Vagina (tissue), 2 donors: ENCODE data around the gene ANP32B. TPM values are rescaled to one million over a fixed set of nuclear protein-coding genes. Genes with fewer than 3 reads are reported as not detected.
A peak's percentile ranks its signal among the peaks of the same experiment; 100 is the strongest.

ENCODE experiments used
- DNase-seq, 2 donors: peaks; one replicate each; pipeline ENCODE4 v3.0.0-alpha.2; 2017; ENCODE audit errors: extremely low spot score in 2 of 2
- H3K27ac ChIP-seq: fragments of 200-600 bp; sonication (generic); one replicate; pipeline ENCODE4 v1.5.1; 2019
- H3K27me3 ChIP-seq: fragments of 200-600 bp; sonication (generic); one replicate; pipeline ENCODE4 v1.5.1; 2019
- H3K36me3 ChIP-seq, 2 donors: fragments of 200-600 bp; sonication (generic); one replicate each; pipeline ENCODE4 v1.5.1; 2017 to 2019
- H3K4me1 ChIP-seq: fragments of 200-600 bp; sonication (generic); one replicate; pipeline ENCODE4 v1.5.1; 2019
- H3K4me3 ChIP-seq, 2 donors: fragments of 200-600 bp; sonication (generic); 1 replicate in 1 of 2; 2 replicates in 1 of 2; pipeline ENCODE4 v1.5.1; 2016 to 2019
- H3K9me3 ChIP-seq: fragments of 200-600 bp; sonication (generic); one replicate; pipeline ENCODE4 v1.5.1; 2019
- POLR2A ChIP-seq, 2 donors: fragments of 450-650 bp; IDR thresholded peaks; one replicate each; pipeline ENCODE4 v1.6.1; 2017; ENCODE audit warnings: antibody characterized with exemption in 2 of 2, mild to moderate bottlenecking in 2 of 2, moderate library complexity in 2 of 2
- POLR2AphosphoS5 ChIP-seq, 2 donors: sonication (generic); formaldehyde crosslinking; IDR thresholded peaks; one replicate each; pipeline ENCODE4 v1.9.0; 2017; ENCODE audit warnings: antibody characterized with exemption in 2 of 2, mild to moderate bottlenecking in 2 of 2, low read depth in 1 of 2; ENCODE audit not compliant: insufficient read depth in 1 of 2
- intact Hi-C: fragments of 100-400 bp; cut with DNase I; formaldehyde crosslinking; loops from one replicate; pipeline ENCODE4 v1.15.1; 2023
- total RNA-seq: library from RNA; depleted of rRNA; stranded (reverse); fragments of >200 nt; gene quantifications from one replicate; pipeline ENCODE4 v1.2.3, GENCODE V29; 2016
- TF ChIP-seq, protein P1 (sequence below), 3 experiments: fragments of 450-650 bp in 2 of 3; fragments of 200-600 bp in 1 of 3; sonication (generic) in 1 of 3; IDR thresholded peaks; one replicate each; pipeline ENCODE4 v1.5.1; 2017 to 2019; ENCODE audit warnings: antibody characterized with exemption in 3 of 3, mild to moderate bottlenecking in 2 of 3, moderate library complexity in 2 of 3

ANP32B gene
- total RNA-seq, 1 donor from 2014 or later: 75.1 TPM

GRCh38 chr9:97981846-97982682 is 1.1 kb upstream of the ANP32B start:
- no peak for DNase-seq
- Histone ChIP-seq H3K9me3 (no peaks in the 10 kb centered on the region), H3K27me3 (no peaks in the 10 kb centered on the region), H3K27ac (peak overlapping the region; percentile 100), H3K36me3 (no peaks in the 10 kb centered on the region), H3K4me3 (peak overlapping the region; percentile 96 to 98), H3K4me1 (peaks cover 50% of the 10 kb centered on the region)
- intact Hi-C loops: loop anchor here (5.0 to 10.0 kb wide), 2 partner anchors 57 to 75 kb away; partner anchors contain the start of genes NANS and TRMO
- TF ChIP-seq, protein P1, sequence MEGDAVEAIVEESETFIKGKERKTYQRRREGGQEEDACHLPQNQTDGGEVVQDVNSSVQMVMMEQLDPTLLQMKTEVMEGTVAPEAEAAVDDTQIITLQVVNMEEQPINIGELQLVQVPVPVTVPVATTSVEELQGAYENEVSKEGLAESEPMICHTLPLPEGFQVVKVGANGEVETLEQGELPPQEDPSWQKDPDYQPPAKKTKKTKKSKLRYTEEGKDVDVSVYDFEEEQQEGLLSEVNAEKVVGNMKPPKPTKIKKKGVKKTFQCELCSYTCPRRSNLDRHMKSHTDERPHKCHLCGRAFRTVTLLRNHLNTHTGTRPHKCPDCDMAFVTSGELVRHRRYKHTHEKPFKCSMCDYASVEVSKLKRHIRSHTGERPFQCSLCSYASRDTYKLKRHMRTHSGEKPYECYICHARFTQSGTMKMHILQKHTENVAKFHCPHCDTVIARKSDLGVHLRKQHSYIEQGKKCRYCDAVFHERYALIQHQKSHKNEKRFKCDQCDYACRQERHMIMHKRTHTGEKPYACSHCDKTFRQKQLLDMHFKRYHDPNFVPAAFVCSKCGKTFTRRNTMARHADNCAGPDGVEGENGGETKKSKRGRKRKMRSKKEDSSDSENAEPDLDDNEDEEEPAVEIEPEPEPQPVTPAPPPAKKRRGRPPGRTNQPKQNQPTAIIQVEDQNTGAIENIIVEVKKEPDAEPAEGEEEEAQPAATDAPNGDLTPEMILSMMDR (IDR thresholded peaks at IDR 0.05): no peak
- no peak for TF ChIP-seq POLR2A (IDR thresholded peaks at IDR 0.05)
- no peak for TF ChIP-seq POLR2AphosphoS5 (IDR thresholded peaks at IDR 0.05; ENCODE audit: insufficient read depth in 1 of 2, low read depth in 1 of 2)

- no peaks in the 10 kb centered on the region for H3K27me3 ChIP-seq
- peak overlapping the region; percentile 96 to 98 for H3K4me3 ChIP-seq
- H3K4me1 ChIP-seq: peaks cover 65% of the 10 kb centered on the region
- no peaks in the 10 kb centered on the region for H3K36me3 ChIP-seq
- intact Hi-C loops: loop anchor here (5.0 to 10.0 kb wide), 2 partner anchors 59 to 74 kb away; partner anchors contain the start of genes NANS and TRMO
- TF ChIP-seq POLR2AphosphoS5 (IDR thresholded peaks at IDR 0.05; ENCODE audit: insufficient read depth in 1 of 2, low read depth in 1 of 2): peak in 1 of 2 donors; percentile 9
- TF ChIP-seq, protein P1 (IDR thresholded peaks at IDR 0.05): no peak
- peak in 1 of 2 donors; percentile 20 for TF ChIP-seq POLR2A (IDR thresholded peaks at IDR 0.05)
- no peak for DNase-seq
- no peaks in the 10 kb centered on the region for H3K9me3 ChIP-seq
- peak overlapping the region; percentile 100 for H3K27ac ChIP-seq
These were observed 547 bp downstream of the ANP32B start for GRCh38 chr9:97983589-97984187.

DNA sequence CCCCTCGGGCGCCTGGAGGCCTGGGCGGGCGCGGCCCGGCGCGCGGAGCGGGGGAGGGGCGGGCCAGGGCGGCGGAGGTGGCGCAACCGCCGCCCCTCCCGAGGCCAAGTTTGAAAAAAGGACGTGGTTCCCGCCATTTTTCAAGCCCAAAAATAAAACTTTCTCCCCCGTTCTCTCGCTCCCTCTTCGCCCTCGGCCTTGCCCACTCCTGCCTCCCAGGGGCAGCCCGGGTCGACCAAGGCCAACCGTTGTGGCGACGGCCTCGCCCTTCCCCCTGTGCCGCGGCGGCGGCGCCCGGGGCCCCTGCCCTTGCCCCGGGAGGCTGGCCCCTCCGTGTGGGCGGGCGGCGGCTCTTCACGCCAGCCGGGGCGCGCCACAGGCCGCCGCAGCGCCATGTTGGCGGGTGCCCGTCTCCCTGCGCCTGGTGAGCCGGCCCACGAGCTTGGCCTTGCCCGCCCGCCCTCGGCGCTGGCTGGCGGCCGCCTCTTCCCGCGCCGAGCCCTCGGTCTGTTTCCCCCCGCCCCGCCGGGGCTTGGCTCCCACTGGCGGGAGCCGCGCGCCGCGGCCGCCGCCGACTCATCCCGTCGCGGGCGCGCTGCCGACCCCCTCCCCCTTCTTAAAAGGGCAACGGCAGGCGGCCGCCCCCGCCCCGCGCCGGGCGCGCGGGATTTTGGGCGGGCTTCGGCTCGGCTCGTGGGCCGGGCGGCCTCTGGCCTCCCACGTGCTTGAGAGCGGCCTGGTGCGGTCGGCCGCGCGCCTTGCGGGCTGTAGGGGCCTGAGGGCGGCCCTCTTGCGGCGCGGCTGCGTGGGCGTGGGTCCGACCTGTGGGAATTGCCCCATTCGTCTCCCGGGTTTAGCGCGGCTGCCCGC is 1.3 kb downstream of the ANP32B start:
- intact Hi-C loops: loop anchor here (5.0 to 10.0 kb wide), 2 partner anchors 60 to 73 kb away; partner anchors contain the start of genes NANS and TRMO
- Histone ChIP-seq H3K9me3 (no peaks in the 10 kb centered on the region), H3K36me3 (no peaks in the 10 kb centered on the region), H3K4me3 (peak overlapping the region; percentile 96 to 98), H3K27me3 (no peaks in the 10 kb centered on the region), H3K4me1 (peaks cover 72% of the 10 kb centered on the region), H3K27ac (peak overlapping the region; percentile 100)
- TF ChIP-seq, protein P1 (IDR thresholded peaks at IDR 0.05): no peak
- peak in 1 of 2 donors; percentile 39 for TF ChIP-seq POLR2AphosphoS5 (IDR thresholded peaks at IDR 0.05; ENCODE audit: insufficient read depth in 1 of 2, low read depth in 1 of 2)
- TF ChIP-seq POLR2A (IDR thresholded peaks at IDR 0.05): peak in 1 of 2 donors; percentile 71
- no peak for DNase-seq

- peak overlapping the region; percentile 96 to 98 for H3K4me3 ChIP-seq
- H3K27ac ChIP-seq: peak overlapping the region; percentile 100
- H3K4me1 ChIP-seq: peaks cover 73% of the 10 kb centered on the region
- peak; percentile 6 to 59 for TF ChIP-seq POLR2AphosphoS5 (IDR thresholded peaks at IDR 0.05; ENCODE audit: insufficient read depth in 1 of 2, low read depth in 1 of 2)
- TF ChIP-seq, protein P1 (IDR thresholded peaks at IDR 0.05): no peak
- no peaks in the 10 kb centered on the region for H3K36me3 ChIP-seq
- H3K9me3 ChIP-seq: no peaks in the 10 kb centered on the region
- H3K27me3 ChIP-seq: no peaks in the 10 kb centered on the region
- intact Hi-C loops: loop anchor here (10.0 kb wide), 1 partner anchor 60 kb away; the partner anchor contains the start of gene TRMO
- no peak for DNase-seq
These were observed 2.1 kb downstream of the ANP32B start for GRCh38 chr9:97985058-97985861.
